Renal cortex interstitium (tissue), 11 donors: ENCODE data around the gene NCKAP1. TPM values are rescaled to one million over a fixed set of nuclear protein-coding genes. Genes with fewer than 3 reads are reported as not detected.
A peak's percentile ranks its signal among the peaks of the same experiment; 100 is the strongest.
"Not testable (repeated sequence)": the region's sequence is repeated elsewhere in the genome, so short reads cannot be mapped to it uniquely, and the experiment has no call there.

Source experiments
- DNase-seq, 11 donors: peaks; one replicate each; pipeline ENCODE4 v3.0.0-alpha.2; 2013; ENCODE audit warnings: low read depth in 9 of 11, low spot score in 4 of 11; ENCODE audit errors: extremely low read depth in 1 of 11
- polyA plus RNA-seq, 3 donors: library from polyadenylated mRNA; unstranded; fragments of 120-200 nt; gene quantifications; one replicate each; pipeline ENCODE4 v1.2.1, GENCODE V29; 2013; ENCODE audit not compliant: insufficient read length in 3 of 3

Gene NCKAP1
- polyA plus RNA-seq, 3 donors, result 114 to 145 (median 121) TPM

GRCh38 chr2:183047486-183048125 lies 9.3 kb upstream of the NCKAP1 start:
- DNase-seq, result not testable (repeated sequence)

- DNase-seq, result not testable (repeated sequence)
Measured at GRCh38 chr2:183043580-183043979, 5.3 kb upstream of the NCKAP1 start.

- DNase-seq, result no peak
Measured at GRCh38 chr2:183040604-183041003, 2.3 kb upstream of the NCKAP1 start.

GRCh38 chr2:183037553-183038340 lies 510 bp downstream of the NCKAP1 start:
- peak in 10 of 11 donors; percentile 9 to 47 (median 31) for DNase-seq

GRCh38 chr2:183037074-183037552 lies 1.1 kb downstream of the NCKAP1 start:
- peak in 8 of 11 donors; percentile 5 to 47 (median 20) for DNase-seq

GRCh38 chr2:183035954-183036669 lies 2.1 kb downstream of the NCKAP1 start:
- no peak for DNase-seq

- no peak for DNase-seq
Measured at GRCh38 chr2:183035298-183035953, 2.8 kb downstream of the NCKAP1 start.

GRCh38 chr2:183034806-183035205 lies 3.5 kb downstream of the NCKAP1 start:
- DNase-seq, result no peak

- DNase-seq, result no peak
Measured at GRCh38 chr2:183033951-183034350, 4.3 kb downstream of the NCKAP1 start.

- no peak for DNase-seq
Measured at GRCh38 chr2:183031911-183032794, 6.1 kb downstream of the NCKAP1 start.

GRCh38 chr2:183029219-183029618 lies 9.0 kb downstream of the NCKAP1 start:
- DNase-seq, result no peak

- no peak for DNase-seq
Measured at GRCh38 chr2:183028108-183028507, 10.1 kb downstream of the NCKAP1 start.

- DNase-seq, result no peak
Measured at GRCh38 chr2:183027443-183027842, 10.8 kb downstream of the NCKAP1 start.

- no peak for DNase-seq
Measured at GRCh38 chr2:183026424-183026823, 11.8 kb downstream of the NCKAP1 start.

- no peak for DNase-seq
Measured at GRCh38 chr2:183025993-183026392, 12.3 kb downstream of the NCKAP1 start.

- no peak for DNase-seq
Measured at GRCh38 chr2:183024339-183025095, 13.7 kb downstream of the NCKAP1 start.

- DNase-seq, result no peak
Measured at GRCh38 chr2:183022711-183023110, 15.5 kb downstream of the NCKAP1 start.

- DNase-seq, result no peak
Measured at GRCh38 chr2:183021613-183022012, 16.6 kb downstream of the NCKAP1 start.
